Fibroblast of lung (primary cell): ENCODE data around the gene SRC. TPM values are rescaled to one million over a fixed set of nuclear protein-coding genes. Genes with fewer than 3 reads are reported as not detected.

Experiments
- DNase-seq, 2 donors: peaks; one replicate each; pipeline versions ENCODE4 v3.0.0 to v3.0.0-alpha.2; 2010; ENCODE audit warnings: low read depth in 2 of 2
- H2AFZ ChIP-seq: 2 replicates; pipeline ENCODE4 v1.5.1; 2012; ENCODE audit warnings: low read length, control low read depth, inconsistent platforms
- H3K27ac ChIP-seq: 2 replicates; pipeline ENCODE4 v1.5.1; 2011; ENCODE audit warnings: low read length, control low read depth; ENCODE audit not compliant: insufficient read depth
- H3K27me3 ChIP-seq: 2 replicates; pipeline ENCODE4 v1.5.1; 2011; ENCODE audit warnings: mild to moderate bottlenecking, low read length; ENCODE audit not compliant: control insufficient read depth, insufficient read depth
- H3K36me3 ChIP-seq: 2 replicates; pipeline ENCODE4 v1.5.1; 2011; ENCODE audit warnings: low read length; ENCODE audit not compliant: control insufficient read depth, insufficient read depth
- H3K4me1 ChIP-seq: 2 replicates; pipeline ENCODE4 v1.5.1; 2011; ENCODE audit warnings: low read length; ENCODE audit not compliant: control insufficient read depth, insufficient read depth; ENCODE audit errors: extremely low read depth
- H3K4me2 ChIP-seq: 2 replicates; pipeline ENCODE4 v1.5.1; 2011; ENCODE audit warnings: low read length, control low read depth; ENCODE audit not compliant: insufficient read depth; ENCODE audit errors: extremely low read depth
- H3K4me3 ChIP-seq, 4 experiments: fragments of 200-600 bp in 1 of 4; sonication (generic) in 1 of 4; replicated peaks in 1 of 4; 2 replicates each; pipeline ENCODE4 v1.5.1; 2011 to 2016; ENCODE audit warnings: low read length in 4 of 4, low read depth in 3 of 4, mild to moderate bottlenecking in 3 of 4, control low read depth in 2 of 4, inconsistent platforms in 1 of 4, mixed read lengths in 1 of 4; ENCODE audit not compliant: insufficient read depth in 1 of 4; ENCODE audit errors: control extremely low read depth in 1 of 4
- H3K79me2 ChIP-seq: 2 replicates; pipeline ENCODE4 v1.5.1; 2012; ENCODE audit warnings: mild to moderate bottlenecking, low read length, inconsistent platforms; ENCODE audit not compliant: control insufficient read depth, insufficient read depth
- H3K9ac ChIP-seq: 2 replicates; pipeline ENCODE4 v1.5.1; 2011; ENCODE audit warnings: mild to moderate bottlenecking, low read length, control low read depth; ENCODE audit not compliant: insufficient read depth
- H3K9me3 ChIP-seq: 2 replicates; pipeline ENCODE4 v1.5.1; 2012; ENCODE audit warnings: low read depth, low read length; ENCODE audit not compliant: control insufficient read depth, insufficient read depth
- H4K20me1 ChIP-seq: 2 replicates; pipeline ENCODE4 v1.5.1; 2011; ENCODE audit warnings: low read length; ENCODE audit not compliant: control insufficient read depth, insufficient read depth; ENCODE audit errors: extremely low read depth
- CTCF ChIP-seq, 2 donors: IDR thresholded peaks in 1 of 2; conservative IDR thresholded peaks in 1 of 2; 1 replicate in 1 of 2; 2 replicates in 1 of 2; pipeline ENCODE4 v1.5.1; 2011 to 2012; ENCODE audit warnings: low read length in 2 of 2, control low read depth in 1 of 2, inconsistent platforms in 1 of 2, low read depth in 1 of 2, mild to moderate bottlenecking in 1 of 2
- EZH2 ChIP-seq: IDR thresholded peaks from 2 replicates; pipeline ENCODE4 v1.5.1; 2012; ENCODE audit warnings: low read length, control low read depth, mild to moderate bottlenecking; ENCODE audit errors: missing control alignments
- polyA plus RNA-seq, 2 donors: library from polyadenylated mRNA; depleted of rRNA in 1 of 2; stranded (reverse) in 1 of 2; unstranded in 1 of 2; fragments of >200 nt; gene quantifications; 2 replicates each; pipeline ENCODE4 v1.2.1, GENCODE V29; 2011 to 2012; ENCODE audit warnings: missing spikeins in 1 of 2
- total RNA-seq: library from RNA; depleted of rRNA; stranded (reverse); fragments of >200 nt; gene quantifications from 2 replicates; pipeline ENCODE4 v1.2.1, GENCODE V29; 2014

The SRC gene
- total and polyA plus RNA-seq, 2 donors (not counting 1 experiment from before 2014, with no cell fraction given): 17.8 to 20.3 TPM

GRCh38 chr20:37385659-37386504, 39.9 kb downstream of the SRC start:
- Histone ChIP-seq H3K4me2 (no peak overlapping the region), H3K27ac (no peak overlapping the region), H3K4me1 (peaks cover 2% of the 10 kb centered on the region), H3K4me3 (no peak overlapping the region), H3K79me2 (no peaks in the 10 kb centered on the region), H4K20me1 (no peaks in the 10 kb centered on the region), H3K9ac (no peak overlapping the region), H2AFZ (no peak overlapping the region), H3K27me3 (no peaks in the 10 kb centered on the region), H3K36me3 (peaks cover 18% of the 10 kb centered on the region), H3K9me3 (no peaks in the 10 kb centered on the region)
- no peak for TF ChIP-seq CTCF (conservative IDR thresholded peaks at IDR 0.05 in 1 of 2, IDR thresholded peaks at IDR 0.05 in 1 of 2; ENCODE audit: low read depth in 1 of 2, low read length in 2 of 2)
- no peak for TF ChIP-seq EZH2
- DNase-seq: no peak

DNA sequence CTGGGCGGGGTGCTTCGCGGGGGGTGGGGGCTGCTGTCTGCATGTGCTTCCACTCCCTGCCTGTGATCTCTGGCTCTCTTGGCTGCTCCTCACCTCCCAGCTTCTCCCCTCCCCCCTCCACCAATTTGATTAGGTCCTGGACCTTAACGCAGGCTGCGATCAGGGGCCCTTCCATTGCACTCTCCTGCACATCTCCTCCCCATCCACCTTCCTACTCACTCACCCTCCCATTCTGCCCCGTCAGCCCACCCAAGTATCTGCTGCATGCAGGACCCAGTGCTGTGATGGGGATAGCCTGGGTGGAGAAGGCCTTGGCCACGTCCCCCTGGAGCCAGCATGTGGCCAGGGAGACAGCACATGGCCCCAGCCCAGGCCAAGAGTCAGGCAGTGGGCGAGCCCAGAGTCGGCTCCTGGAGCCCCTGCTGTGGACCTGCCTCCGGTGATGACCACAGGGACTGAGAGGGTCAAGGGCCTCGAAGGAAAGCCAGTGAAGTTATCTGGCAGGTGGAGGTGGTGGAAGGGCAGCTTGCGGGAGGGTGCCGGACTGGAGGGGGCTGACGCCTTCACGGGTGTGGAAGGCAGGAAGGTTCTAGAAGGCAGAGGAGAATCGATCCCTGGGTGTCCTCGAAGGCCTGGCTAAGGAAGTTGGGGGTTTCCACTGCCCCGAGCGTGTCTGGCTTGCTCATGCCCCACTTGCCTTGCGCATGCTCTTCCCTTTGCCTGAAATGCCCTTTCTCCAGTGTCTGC, 40.7 kb downstream of the SRC start:
- DNase-seq: no peak
- peaks cover 2% of the 10 kb centered on the region for H3K4me1 ChIP-seq
- peaks cover 18% of the 10 kb centered on the region for H3K36me3 ChIP-seq
- no peak overlapping the region for H3K9ac ChIP-seq
- no peak overlapping the region for H3K4me2 ChIP-seq
- no peaks in the 10 kb centered on the region for H3K27me3 ChIP-seq
- no peak overlapping the region for H3K27ac ChIP-seq
- H2AFZ ChIP-seq: no peak overlapping the region
- TF ChIP-seq CTCF (conservative IDR thresholded peaks at IDR 0.05 in 1 of 2, IDR thresholded peaks at IDR 0.05 in 1 of 2; ENCODE audit: low read depth in 1 of 2, low read length in 2 of 2) (no peak), EZH2 (no peak)
- H3K79me2 ChIP-seq: no peaks in the 10 kb centered on the region
- H3K4me3 ChIP-seq: no peak overlapping the region
- H4K20me1 ChIP-seq: no peaks in the 10 kb centered on the region
- H3K9me3 ChIP-seq: no peaks in the 10 kb centered on the region

DNA sequence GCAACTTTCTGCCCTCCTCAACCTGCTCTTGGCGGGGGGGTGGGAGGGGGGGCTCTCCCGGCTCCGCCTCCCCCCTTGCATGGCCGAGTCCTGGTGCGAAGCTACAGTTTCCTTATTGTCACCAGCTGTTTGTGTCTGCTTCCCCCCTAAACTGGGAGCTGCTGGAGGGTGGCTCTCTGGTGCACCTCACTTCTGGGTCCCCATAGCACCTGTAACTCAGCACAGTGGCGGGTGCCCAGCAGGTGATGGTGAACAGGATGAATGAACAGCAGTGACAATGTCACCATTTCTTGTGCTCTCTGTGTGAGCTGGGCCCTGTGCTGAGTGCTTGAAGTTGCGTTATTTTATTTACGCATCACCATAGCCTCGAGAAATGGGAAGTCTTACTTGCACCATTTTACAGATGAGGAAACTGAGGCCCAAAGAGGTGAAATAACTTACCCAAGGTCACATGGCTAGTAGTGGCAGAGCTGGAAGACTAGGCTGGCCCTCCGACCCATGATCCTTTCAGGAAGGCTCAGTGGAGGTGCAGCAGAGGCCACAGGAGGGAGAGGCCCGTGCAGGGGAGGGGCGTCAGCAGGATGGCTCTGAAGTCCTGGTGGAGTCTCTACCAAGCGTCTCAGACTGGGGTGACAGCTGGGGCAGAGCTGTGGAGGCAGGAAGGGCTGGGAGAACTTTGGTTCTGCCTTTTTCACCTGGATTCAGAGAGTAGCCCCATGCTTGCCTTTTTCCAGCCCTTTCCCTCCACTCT, 41.8 kb downstream of the SRC start:
- Histone ChIP-seq H3K36me3 (peaks cover 18% of the 10 kb centered on the region), H3K4me1 (peaks cover 2% of the 10 kb centered on the region), H3K4me3 (no peak overlapping the region), H3K27ac (no peak overlapping the region), H4K20me1 (no peaks in the 10 kb centered on the region), H3K79me2 (no peaks in the 10 kb centered on the region), H2AFZ (no peak overlapping the region), H3K4me2 (no peak overlapping the region), H3K9me3 (no peaks in the 10 kb centered on the region), H3K27me3 (no peaks in the 10 kb centered on the region), H3K9ac (no peak overlapping the region)
- no peak for DNase-seq
- TF ChIP-seq CTCF (conservative IDR thresholded peaks at IDR 0.05 in 1 of 2, IDR thresholded peaks at IDR 0.05 in 1 of 2; ENCODE audit: low read depth in 1 of 2, low read length in 2 of 2): no peak
- TF ChIP-seq EZH2: no peak
